SU-DHL-6 (cell line): ENCODE results near the gene HELZ.
"Not testable (repeated sequence)": the region's sequence is repeated elsewhere in the genome, so short reads cannot be mapped to it uniquely, and the experiment has no call there.

Experiments used
- H2AFZ ChIP-seq: fragments of 200-600 bp; sonication (generic); 2 replicates; pipeline ENCODE4 v1.6.1; 2014; ENCODE audit warnings: low read depth, mild to moderate bottlenecking, moderate library complexity, mixed read lengths, antibody characterized with exemption, low read length; ENCODE audit not compliant: severe bottlenecking
- H3F3A ChIP-seq: fragments of 200-600 bp; shearing (Covaris generic); 2 replicates; pipeline ENCODE4 v1.6.0; 2016; ENCODE audit warnings: antibody characterized with exemption, mild to moderate bottlenecking; ENCODE audit not compliant: insufficient read depth
- H3K27ac ChIP-seq: fragments of 200-600 bp; sonication (generic); 2 replicates; pipeline ENCODE4 v1.5.1; 2016; ENCODE audit warnings: low read depth, mild to moderate bottlenecking, low read length, moderate library complexity, mixed read lengths
- H3K27me3 ChIP-seq: fragments of 200-600 bp; sonication (generic), shearing (Covaris generic); 2 replicates; pipeline ENCODE4 v1.6.0; 2014; ENCODE audit warnings: mild to moderate bottlenecking, low read length
- H3K36me3 ChIP-seq: fragments of 200-600 bp; sonication (generic); 2 replicates; pipeline ENCODE4 v1.6.1; 2014; ENCODE audit warnings: mild to moderate bottlenecking, low read length, mixed read lengths
- H3K4me2 ChIP-seq: fragments of 300-600, 200-600 bp; shearing (Covaris generic), sonication (generic); 2 replicates; pipeline ENCODE4 v1.6.0; 2014; ENCODE audit warnings: low read length, low read depth, mild to moderate bottlenecking; ENCODE audit not compliant: poor library complexity, severe bottlenecking
- H3K4me3 ChIP-seq: fragments of 200-600 bp; sonication (generic); 2 replicates; pipeline ENCODE4 v1.5.1; 2014; ENCODE audit warnings: antibody characterized with exemption, low read length, mild to moderate bottlenecking, mixed read lengths; ENCODE audit not compliant: insufficient read depth, poor library complexity, severe bottlenecking
- H3K79me2 ChIP-seq: fragments of 200-600 bp; sonication (generic); 2 replicates; pipeline ENCODE4 v1.6.1; 2014; ENCODE audit warnings: mild to moderate bottlenecking, low read length, moderate library complexity; ENCODE audit not compliant: insufficient read depth
- H3K9ac ChIP-seq: fragments of 200-600 bp; sonication (generic); 2 replicates; pipeline ENCODE4 v1.7.0; 2014; ENCODE audit warnings: mild to moderate bottlenecking, low read length
- H3K9me2 ChIP-seq: fragments of 200-600 bp; sonication (generic); replicated peaks from 2 replicates; pipeline ENCODE4 v1.6.1; 2014; ENCODE audit warnings: low read length; ENCODE audit not compliant: insufficient read depth
- H3K9me3 ChIP-seq: fragments of 200-600 bp; sonication (generic); 2 replicates; pipeline ENCODE4 v1.6.1; 2014; ENCODE audit warnings: low read length, mixed read lengths; ENCODE audit not compliant: insufficient read depth
- H4K20me1 ChIP-seq: fragments of 200-600 bp; sonication (generic); 2 replicates; pipeline ENCODE4 v1.6.1; 2014; ENCODE audit warnings: low read depth, mild to moderate bottlenecking, antibody characterized with exemption, low read length, moderate library complexity, mixed read lengths
- CTCF ChIP-seq: fragments of 200-600 bp; sonication (generic); IDR thresholded peaks from one replicate; pipeline ENCODE4 v1.5.1; 2017; ENCODE audit warnings: antibody characterized with exemption, mild to moderate bottlenecking, low read length, moderate library complexity; ENCODE audit not compliant: insufficient read depth, poor library complexity, severe bottlenecking
- EZH2phosphoT487 ChIP-seq: fragments of 200-600 bp; sonication (generic), shearing (Covaris generic); conservative IDR thresholded peaks from 2 replicates; pipeline ENCODE4 v1.6.1; 2018; ENCODE audit warnings: mild to moderate bottlenecking, antibody characterized with exemption, low read length, moderate library complexity, mixed read lengths

HELZ gene

GRCh38 chr17:67200727-67201301 lies 44.2 kb downstream of the HELZ start:
- H3K36me3 ChIP-seq, result peaks cover 42% of the 10 kb centered on the region
- TF ChIP-seq CTCF (no peak), EZH2phosphoT487 (no peak)
- H3K4me3 ChIP-seq, result no peak overlapping the region
- H3K9ac ChIP-seq, result no peak overlapping the region
- H2AFZ ChIP-seq, result no peak overlapping the region
- H3F3A ChIP-seq, result 0 out of 2 replicates have a peak, but pooled peaks cover 2% of the 10 kb centered on the region
- no peaks in the 10 kb centered on the region for H3K27me3 ChIP-seq
- H3K79me2 ChIP-seq, result no peaks in the 10 kb centered on the region
- H4K20me1 ChIP-seq, result no peaks in the 10 kb centered on the region
- H3K9me3 ChIP-seq, result no peaks in the 10 kb centered on the region
- no peak overlapping the region for H3K27ac ChIP-seq
- no peaks in the 10 kb centered on the region for H3K9me2 ChIP-seq
- H3K4me2 ChIP-seq, result no peak overlapping the region

GRCh38 chr17:67198131-67198530 lies 46.9 kb downstream of the HELZ start:
- Histone ChIP-seq H3K27ac (no peak overlapping the region), H3K79me2 (no peaks in the 10 kb centered on the region), H3K36me3 (peaks cover 43% of the 10 kb centered on the region), H3K4me3 (no peak overlapping the region), H3F3A (no peaks in the 10 kb centered on the region), H3K9me2 (no peaks in the 10 kb centered on the region), H4K20me1 (no peaks in the 10 kb centered on the region), H2AFZ (no peak overlapping the region), H3K9me3 (no peaks in the 10 kb centered on the region), H3K27me3 (no peaks in the 10 kb centered on the region), H3K9ac (no peak overlapping the region), H3K4me2 (no peak overlapping the region)
- TF ChIP-seq CTCF, result no peak
- TF ChIP-seq EZH2phosphoT487, result no peak

DNA sequence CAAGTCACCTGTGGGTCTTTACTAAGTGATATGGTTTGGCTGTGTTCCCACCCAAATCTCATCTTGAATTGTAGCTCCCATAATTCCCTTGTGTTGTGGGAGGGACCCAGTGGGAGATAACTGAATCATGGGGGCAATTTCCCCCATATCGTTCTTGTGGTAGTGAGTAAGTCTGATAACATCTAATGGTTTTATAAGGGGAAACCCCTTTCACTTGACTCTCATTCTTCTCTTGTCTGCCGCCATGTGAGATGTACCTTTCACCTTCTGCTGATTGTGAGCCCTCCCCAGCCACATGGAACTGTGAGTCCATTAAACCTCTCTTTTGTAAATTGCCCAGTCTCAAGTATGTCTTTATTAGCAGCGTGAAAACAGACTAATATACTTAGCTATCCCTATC lies 48.0 kb downstream of the HELZ start:
- H3K79me2 ChIP-seq, H3K27me3 ChIP-seq, H3K9me3 ChIP-seq, H3K27ac ChIP-seq, H3K4me2 ChIP-seq, H3K9me2 ChIP-seq, H4K20me1 ChIP-seq, H3K9ac ChIP-seq, H2AFZ ChIP-seq, H3K4me3 ChIP-seq, H3F3A ChIP-seq: not testable (repeated sequence)
- peaks cover 36% of the 10 kb centered on the region for H3K36me3 ChIP-seq

DNA sequence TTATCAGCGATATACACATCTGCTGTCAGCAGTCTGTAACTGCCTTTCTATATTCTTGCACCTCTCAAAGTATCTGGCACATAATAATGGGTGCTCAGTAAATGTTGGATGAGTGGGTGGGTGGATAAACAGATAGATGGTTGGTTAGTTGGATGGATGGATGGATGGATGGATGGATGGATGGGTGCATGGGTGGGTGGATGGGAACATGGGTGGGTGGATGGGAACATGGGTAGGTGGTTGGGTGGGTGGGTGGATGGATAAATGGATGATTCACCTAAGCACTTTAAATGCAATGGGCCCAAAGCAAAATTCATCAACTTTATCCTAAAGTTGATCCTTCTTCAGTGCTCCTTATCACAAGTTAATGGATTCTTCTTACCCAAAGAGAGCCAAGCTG lies 48.6 kb downstream of the HELZ start:
- Histone ChIP-seq H3K4me2 (no peak overlapping the region), H3K9ac (no peak overlapping the region), H2AFZ (no peak overlapping the region), H3K79me2 (no peaks in the 10 kb centered on the region), H4K20me1 (no peaks in the 10 kb centered on the region), H3K36me3 (peaks cover 30% of the 10 kb centered on the region; the same call in 1 of the 2 replicates), H3K9me3 (no peaks in the 10 kb centered on the region), H3K27me3 (no peaks in the 10 kb centered on the region), H3K27ac (no peak overlapping the region), H3K9me2 (no peaks in the 10 kb centered on the region), H3F3A (no peaks in the 10 kb centered on the region), H3K4me3 (no peak overlapping the region)
- TF ChIP-seq EZH2phosphoT487, result no peak
- no peak for TF ChIP-seq CTCF
